GM19468 (cell line): ENCODE measurements around the gene MALT1.
"Not testable (repeated sequence)": the region's sequence is repeated elsewhere in the genome, so short reads cannot be mapped to it uniquely, and the experiment has no call there.

Experiments used
- ATAC-seq: cut with Tn5 transposase; IDR thresholded peaks from one replicate; pipeline ENCODE4 v1.9.1; 2021; ENCODE audit warnings: mild to moderate bottlenecking, moderate library complexity, moderate number of reproducible peaks; ENCODE audit not compliant: unreplicated experiment; ENCODE audit errors: extremely low read depth

Gene MALT1

GRCh38 chr18:58653144-58653722, 18.0 kb upstream of the MALT1 start:
- ATAC-seq = not testable (repeated sequence)

GRCh38 chr18:58653814-58654509, 17.3 kb upstream of the MALT1 start:
- no peak for ATAC-seq

GRCh38 chr18:58654896-58655614, 16.2 kb upstream of the MALT1 start:
- ATAC-seq = no peak

GRCh38 chr18:58657081-58657480, 14.2 kb upstream of the MALT1 start:
- no peak for ATAC-seq

- ATAC-seq = no peak
These were observed 13.8 kb upstream of the MALT1 start for GRCh38 chr18:58657494-58657893.

GRCh38 chr18:58659691-58660090, 11.6 kb upstream of the MALT1 start:
- no peak for ATAC-seq

GRCh38 chr18:58660915-58661314, 10.3 kb upstream of the MALT1 start:
- no peak for ATAC-seq

- no peak for ATAC-seq
These were observed 9.8 kb upstream of the MALT1 start for GRCh38 chr18:58661423-58661822.

GRCh38 chr18:58662118-58662517, 9.1 kb upstream of the MALT1 start:
- ATAC-seq = no peak

GRCh38 chr18:58666176-58666575, 5.1 kb upstream of the MALT1 start:
- no peak for ATAC-seq

GRCh38 chr18:58668211-58668610, 3.1 kb upstream of the MALT1 start:
- ATAC-seq = no peak

- ATAC-seq = no peak
These were observed 2.4 kb upstream of the MALT1 start for GRCh38 chr18:58668897-58669296.

- no peak for ATAC-seq
These were observed 1.4 kb upstream of the MALT1 start for GRCh38 chr18:58669731-58670378.

- peak; percentile 12 for ATAC-seq
These were observed 708 bp upstream of the MALT1 start for GRCh38 chr18:58670404-58671110.

- peak; percentile 12 for ATAC-seq
These were observed 633 bp downstream of the MALT1 start for GRCh38 chr18:58671632-58672564.

- ATAC-seq = no peak
These were observed 2.9 kb downstream of the MALT1 start for GRCh38 chr18:58674159-58674558.

- no peak for ATAC-seq
These were observed 3.7 kb downstream of the MALT1 start for GRCh38 chr18:58674863-58675472.

- ATAC-seq = no peak
These were observed 5.0 kb downstream of the MALT1 start for GRCh38 chr18:58676270-58676669.
